ENCODE data around the gene IGF2BP2. TPM values are rescaled to one million over a fixed set of nuclear protein-coding genes. Genes with fewer than 3 reads are reported as not detected.

Gene IGF2BP2
- total and polyA plus RNA-seq, 8 donors, result 3.2 to 17.0 (median 6.6) TPM

DNA sequence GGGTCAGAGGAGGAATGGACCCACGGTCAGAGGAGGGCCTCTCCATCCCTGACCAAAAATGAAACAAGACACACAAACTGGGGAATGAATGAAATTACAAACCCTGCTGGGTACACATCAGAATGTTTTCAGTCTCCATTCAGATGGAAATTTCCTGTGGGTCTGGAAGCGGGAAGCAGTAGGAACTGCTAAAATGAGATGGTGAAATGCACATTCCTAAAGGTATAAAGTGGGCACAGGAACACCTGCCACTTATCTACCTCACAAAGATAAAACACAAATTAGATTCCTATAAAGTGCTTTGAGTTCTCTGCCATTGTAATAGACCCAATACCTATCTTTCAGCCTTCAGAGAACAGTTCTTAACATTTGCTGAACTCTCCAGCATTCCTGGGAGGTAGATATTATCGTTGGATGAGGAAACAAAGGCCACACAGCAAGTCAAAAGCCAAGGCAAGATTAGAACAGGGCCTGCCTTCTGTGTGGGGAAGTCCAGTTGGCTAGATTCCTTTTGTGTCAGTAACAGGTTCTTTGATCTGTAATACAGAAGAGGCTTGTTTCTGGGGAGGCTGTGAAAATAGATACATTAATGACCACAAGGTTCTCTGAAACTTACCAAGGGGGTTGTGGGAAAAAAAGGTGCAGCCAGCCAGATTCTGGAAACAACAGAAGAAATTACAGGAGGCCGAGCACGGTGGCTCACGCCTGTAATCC lies 98.4 kb downstream of the IGF2BP2 start:
- no peak for DNase-seq
- FAIRE-seq, result no peak
- Histone ChIP-seq H3K27ac (no peak overlapping the region), H3K9me3 (no peaks in the 10 kb centered on the region), H3K27me3 (no peaks in the 10 kb centered on the region), H3K4me3 (no peak overlapping the region), H3K36me3 (no peaks in the 10 kb centered on the region), H3K4me1 (no peaks in the 10 kb centered on the region)
- intact Hi-C loops (cut with DNase I), result no loop called here
- 77 to 83% methylated on average over 6 of the region's 6 CpGs for WGBS, 2 donors
- TF ChIP-seq, protein P1, sequence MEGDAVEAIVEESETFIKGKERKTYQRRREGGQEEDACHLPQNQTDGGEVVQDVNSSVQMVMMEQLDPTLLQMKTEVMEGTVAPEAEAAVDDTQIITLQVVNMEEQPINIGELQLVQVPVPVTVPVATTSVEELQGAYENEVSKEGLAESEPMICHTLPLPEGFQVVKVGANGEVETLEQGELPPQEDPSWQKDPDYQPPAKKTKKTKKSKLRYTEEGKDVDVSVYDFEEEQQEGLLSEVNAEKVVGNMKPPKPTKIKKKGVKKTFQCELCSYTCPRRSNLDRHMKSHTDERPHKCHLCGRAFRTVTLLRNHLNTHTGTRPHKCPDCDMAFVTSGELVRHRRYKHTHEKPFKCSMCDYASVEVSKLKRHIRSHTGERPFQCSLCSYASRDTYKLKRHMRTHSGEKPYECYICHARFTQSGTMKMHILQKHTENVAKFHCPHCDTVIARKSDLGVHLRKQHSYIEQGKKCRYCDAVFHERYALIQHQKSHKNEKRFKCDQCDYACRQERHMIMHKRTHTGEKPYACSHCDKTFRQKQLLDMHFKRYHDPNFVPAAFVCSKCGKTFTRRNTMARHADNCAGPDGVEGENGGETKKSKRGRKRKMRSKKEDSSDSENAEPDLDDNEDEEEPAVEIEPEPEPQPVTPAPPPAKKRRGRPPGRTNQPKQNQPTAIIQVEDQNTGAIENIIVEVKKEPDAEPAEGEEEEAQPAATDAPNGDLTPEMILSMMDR (IDR thresholded peaks at IDR 0.05), result no peak
- peak in 1 of 4 donors; percentile 43 for ATAC-seq

DNA sequence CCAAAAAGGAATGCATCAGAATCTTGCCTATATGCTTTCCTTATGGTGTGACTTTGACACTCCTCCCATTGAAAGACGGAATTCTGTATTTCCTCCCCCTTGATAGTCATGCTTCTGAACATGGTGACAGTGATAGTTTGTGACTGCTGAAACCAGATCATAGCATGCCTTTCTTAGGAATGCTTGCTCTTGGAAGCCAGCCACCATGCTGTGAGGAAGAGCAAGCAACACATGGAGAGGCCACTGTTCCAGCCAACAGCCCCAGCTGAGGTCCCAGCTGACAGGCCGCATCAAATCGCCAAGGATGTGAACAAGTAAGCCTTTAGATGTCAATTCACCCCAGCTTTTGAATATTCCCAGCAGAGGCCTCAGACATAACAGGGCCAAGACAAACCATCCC lies 100.1 kb downstream of the IGF2BP2 start:
- intact Hi-C loops (cut with DNase I), result no loop called here
- Histone ChIP-seq H3K27me3 (no peaks in the 10 kb centered on the region), H3K36me3 (no peaks in the 10 kb centered on the region), H3K4me3 (no peak overlapping the region), H3K9me3 (no peaks in the 10 kb centered on the region), H3K27ac (no peak overlapping the region), H3K4me1 (no peaks in the 10 kb centered on the region)
- no peak for ATAC-seq
- no peak for FAIRE-seq
- TF ChIP-seq, protein P1 (IDR thresholded peaks at IDR 0.05), result no peak
- DNase-seq, result no peak
- WGBS, 2 donors, result 79 to 88% methylated on average over 3 of the region's 3 CpGs

DNA sequence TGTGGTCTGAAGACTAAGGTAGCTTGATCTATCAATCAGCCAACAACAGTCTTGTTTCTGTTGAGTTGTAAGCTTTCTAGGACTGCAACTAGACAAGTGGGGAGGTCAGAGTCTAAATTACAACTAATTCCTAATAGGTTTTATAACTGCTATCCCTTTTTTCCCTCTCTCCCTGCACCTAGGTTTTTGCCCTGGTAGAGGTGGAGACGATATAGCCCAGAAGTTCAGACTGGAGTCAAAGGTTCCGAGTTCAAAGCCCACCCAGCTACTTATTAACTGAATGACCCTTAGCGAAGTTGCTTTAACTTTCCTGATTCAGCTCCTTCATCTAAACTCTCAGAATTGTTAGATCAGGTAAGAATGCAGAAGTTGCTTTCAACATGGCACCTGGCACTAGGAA lies 100.6 kb downstream of the IGF2BP2 start:
- DNase-seq, result no peak
- 88 to 90% methylated on average over 3 of the region's 3 CpGs for WGBS, 2 donors
- no peak for FAIRE-seq
- intact Hi-C loops (cut with DNase I), result no loop called here
- no peaks in the 10 kb centered on the region for H3K27me3 ChIP-seq
- H3K27ac ChIP-seq, result no peak overlapping the region
- TF ChIP-seq, protein P1 (IDR thresholded peaks at IDR 0.05), result no peak
- H3K4me3 ChIP-seq, result no peak overlapping the region
- no peak for ATAC-seq
- no peaks in the 10 kb centered on the region for H3K4me1 ChIP-seq
- no peaks in the 10 kb centered on the region for H3K9me3 ChIP-seq
- H3K36me3 ChIP-seq, result no peaks in the 10 kb centered on the region

DNA sequence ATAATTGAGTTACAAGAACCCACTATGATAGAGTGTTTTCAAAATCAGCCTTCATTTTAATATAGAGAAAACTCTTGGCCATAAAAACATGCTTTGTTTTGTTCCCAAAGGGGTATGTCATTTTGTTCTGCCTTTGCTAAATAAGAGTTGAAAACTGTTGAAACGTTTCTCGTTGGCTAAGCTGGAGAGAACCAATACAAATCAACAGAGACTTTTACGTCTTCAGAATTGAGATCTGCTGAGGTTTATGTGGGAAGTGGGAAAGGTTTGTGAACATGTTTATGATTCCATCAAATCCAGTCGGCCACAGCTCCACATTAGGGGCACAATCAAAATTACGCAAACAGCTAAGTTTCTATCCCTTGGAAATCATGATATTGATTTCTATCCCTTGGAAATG lies 102.0 kb downstream of the IGF2BP2 start:
- TF ChIP-seq, protein P1 (IDR thresholded peaks at IDR 0.05), result no peak
- FAIRE-seq (no peak), DNase-seq (no peak), ATAC-seq (no peak)
- Histone ChIP-seq H3K27me3 (no peaks in the 10 kb centered on the region), H3K9me3 (no peaks in the 10 kb centered on the region), H3K4me1 (no peaks in the 10 kb centered on the region), H3K36me3 (no peaks in the 10 kb centered on the region), H3K4me3 (no peak overlapping the region), H3K27ac (no peak overlapping the region)
- WGBS, 2 donors, result 77 to 79% methylated on average over 5 of the region's 5 CpGs
- intact Hi-C loops (cut with DNase I), result no loop called here

DNA sequence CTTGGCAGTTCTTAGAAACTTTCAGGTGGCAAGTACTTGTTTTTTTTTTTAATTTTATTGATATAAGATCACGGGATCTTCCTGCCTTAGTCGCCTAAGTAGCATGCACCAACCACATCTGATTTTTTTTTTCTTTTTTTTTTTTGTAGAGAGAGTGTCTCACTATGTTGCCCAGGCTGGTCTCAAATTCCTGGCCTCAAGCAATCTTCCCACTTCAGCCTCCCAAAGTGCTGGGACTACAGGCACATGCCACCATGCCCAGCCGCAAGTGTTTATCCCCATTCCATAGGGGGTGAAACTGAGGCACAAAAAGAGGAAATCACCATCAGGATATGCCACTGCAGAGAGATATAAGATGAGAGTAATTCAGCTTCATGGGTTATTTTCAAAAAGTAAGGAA lies 102.9 kb downstream of the IGF2BP2 start:
- H3K27ac ChIP-seq, result no peak overlapping the region
- no peak overlapping the region for H3K4me3 ChIP-seq
- FAIRE-seq, result no peak
- intact Hi-C loops (cut with DNase I), result no loop called here
- TF ChIP-seq, protein P1 (IDR thresholded peaks at IDR 0.05), result no peak
- WGBS, 2 donors, result 63 to 67% methylated on average over 3 of the region's 3 CpGs
- H3K36me3 ChIP-seq, result no peaks in the 10 kb centered on the region
- ATAC-seq, result no peak
- H3K4me1 ChIP-seq, result no peaks in the 10 kb centered on the region
- no peak for DNase-seq
- H3K27me3 ChIP-seq, result no peaks in the 10 kb centered on the region
- H3K9me3 ChIP-seq, result no peaks in the 10 kb centered on the region
